Progenitor cell of endocrine pancreas (in vitro differentiated cells): ENCODE results near the gene EEF2K. TPM values are rescaled to one million over a fixed set of nuclear protein-coding genes. Genes with fewer than 3 reads are reported as not detected.

Source experiments
- DNase-seq: peaks from one replicate; pipeline ENCODE4 v3.0.0; 2021; ENCODE audit warnings: low spot score; ENCODE audit not compliant: unreplicated experiment
- H3K27ac Mint-ChIP-seq: 2 replicates; pipeline ENCODE4 v1.8.0; 2021; ENCODE audit warnings: mild to moderate bottlenecking, moderate library complexity, mixed read lengths
- H3K27me3 Mint-ChIP-seq: 2 replicates; pipeline ENCODE4 v1.8.0; 2021; ENCODE audit warnings: mixed read lengths
- H3K36me3 Mint-ChIP-seq: 2 replicates; pipeline ENCODE4 v1.8.0; 2022; ENCODE audit warnings: mixed read lengths; ENCODE audit not compliant: insufficient read depth
- H3K4me1 Mint-ChIP-seq: 2 replicates; pipeline ENCODE4 v1.8.0; 2021; ENCODE audit warnings: low read depth, mixed read lengths
- H3K4me3 Mint-ChIP-seq: 2 replicates; pipeline ENCODE4 v1.8.0; 2021; ENCODE audit warnings: low read depth, mild to moderate bottlenecking, moderate library complexity, mixed read lengths
- H3K9me3 Mint-ChIP-seq: 2 replicates; pipeline ENCODE4 v1.8.0; 2021; ENCODE audit warnings: low read depth, mixed read lengths
- total RNA-seq: library from RNA; stranded (reverse); gene quantifications from 2 replicates; pipeline ENCODE4 v1.2.1, GENCODE V29; 2021
- TF ChIP-seq, protein P1 (sequence below): fragments of 200-600 bp; sonication (generic); IDR thresholded peaks from one replicate; pipeline ENCODE4 v1.5.0; 2021; ENCODE audit warnings: antibody characterized with exemption, mild to moderate bottlenecking; ENCODE audit not compliant: unreplicated experiment

The EEF2K gene
- total RNA-seq, 1 donor from 2014 or later: 15.4 TPM

GRCh38 chr16:22235839-22236745 lies 30.0 kb downstream of the EEF2K start:
- Mint-ChIP-seq H3K36me3 (peaks cover 7% of the 10 kb centered on the region), H3K9me3 (no peaks in the 10 kb centered on the region), H3K4me3 (no peak overlapping the region), H3K27me3 (no peaks in the 10 kb centered on the region), H3K4me1 (peaks cover 1% of the 10 kb centered on the region), H3K27ac (no peak overlapping the region)
- DNase-seq: no peak
- TF ChIP-seq, protein P1, sequence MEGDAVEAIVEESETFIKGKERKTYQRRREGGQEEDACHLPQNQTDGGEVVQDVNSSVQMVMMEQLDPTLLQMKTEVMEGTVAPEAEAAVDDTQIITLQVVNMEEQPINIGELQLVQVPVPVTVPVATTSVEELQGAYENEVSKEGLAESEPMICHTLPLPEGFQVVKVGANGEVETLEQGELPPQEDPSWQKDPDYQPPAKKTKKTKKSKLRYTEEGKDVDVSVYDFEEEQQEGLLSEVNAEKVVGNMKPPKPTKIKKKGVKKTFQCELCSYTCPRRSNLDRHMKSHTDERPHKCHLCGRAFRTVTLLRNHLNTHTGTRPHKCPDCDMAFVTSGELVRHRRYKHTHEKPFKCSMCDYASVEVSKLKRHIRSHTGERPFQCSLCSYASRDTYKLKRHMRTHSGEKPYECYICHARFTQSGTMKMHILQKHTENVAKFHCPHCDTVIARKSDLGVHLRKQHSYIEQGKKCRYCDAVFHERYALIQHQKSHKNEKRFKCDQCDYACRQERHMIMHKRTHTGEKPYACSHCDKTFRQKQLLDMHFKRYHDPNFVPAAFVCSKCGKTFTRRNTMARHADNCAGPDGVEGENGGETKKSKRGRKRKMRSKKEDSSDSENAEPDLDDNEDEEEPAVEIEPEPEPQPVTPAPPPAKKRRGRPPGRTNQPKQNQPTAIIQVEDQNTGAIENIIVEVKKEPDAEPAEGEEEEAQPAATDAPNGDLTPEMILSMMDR: no peak

DNA sequence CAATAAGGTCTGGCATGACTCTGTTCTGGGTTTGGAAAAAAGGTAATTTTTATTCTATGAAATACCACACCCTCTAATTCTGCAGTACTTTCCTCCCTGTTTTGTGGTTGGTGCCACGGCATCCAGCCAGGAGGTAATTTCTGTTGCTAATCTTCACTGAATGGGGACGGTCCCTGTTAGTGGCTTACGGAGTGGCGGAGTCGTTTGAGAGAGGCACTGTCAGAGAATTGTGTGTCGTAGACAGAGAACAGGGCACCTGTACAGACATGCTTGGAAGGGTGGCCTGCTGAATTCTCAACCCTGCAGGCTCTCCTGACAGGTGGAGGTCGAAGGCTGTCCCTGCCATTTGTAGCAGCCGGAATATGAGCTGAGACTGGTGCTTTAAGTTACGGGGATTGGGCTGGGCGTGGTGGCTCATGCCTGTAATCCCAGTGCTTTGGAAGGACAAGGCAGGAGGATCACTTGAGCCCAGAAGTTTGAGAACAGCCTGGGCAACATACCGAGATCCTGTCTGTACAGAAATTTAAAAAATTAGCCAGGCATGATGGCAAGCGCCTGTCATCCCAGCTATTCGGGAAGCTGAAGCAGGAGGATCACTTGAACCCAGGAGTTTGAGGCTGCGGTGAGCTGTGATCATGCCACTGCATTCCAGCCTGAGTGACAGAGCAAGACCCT lies 33.2 kb downstream of the EEF2K start:
- TF ChIP-seq, protein P1: no peak
- Mint-ChIP-seq H3K9me3 (no peaks in the 10 kb centered on the region), H3K27me3 (no peaks in the 10 kb centered on the region), H3K4me1 (no peaks in the 10 kb centered on the region), H3K27ac (no peak overlapping the region), H3K4me3 (no peak overlapping the region), H3K36me3 (peaks cover 2% of the 10 kb centered on the region)
- no peak for DNase-seq

- no peaks in the 10 kb centered on the region for H3K27me3 Mint-ChIP-seq
- H3K9me3 Mint-ChIP-seq: no peaks in the 10 kb centered on the region
- peaks cover 2% of the 10 kb centered on the region for H3K36me3 Mint-ChIP-seq
- H3K4me3 Mint-ChIP-seq: no peak overlapping the region
- no peak for DNase-seq
- H3K27ac Mint-ChIP-seq: no peak overlapping the region
- H3K4me1 Mint-ChIP-seq: no peaks in the 10 kb centered on the region
- TF ChIP-seq, protein P1: no peak
Observed at GRCh38 chr16:22240023-22240710, 34.1 kb downstream of the EEF2K start.

GRCh38 chr16:22250522-22250921 lies 44.4 kb downstream of the EEF2K start:
- Mint-ChIP-seq H3K27me3 (no peaks in the 10 kb centered on the region), H3K9me3 (peaks cover 4% of the 10 kb centered on the region), H3K36me3 (peaks cover 9% of the 10 kb centered on the region), H3K4me3 (no peak overlapping the region), H3K4me1 (no peaks in the 10 kb centered on the region), H3K27ac (no peak overlapping the region)
- no peak for DNase-seq
- TF ChIP-seq, protein P1: no peak

GRCh38 chr16:22252317-22252716 lies 46.2 kb downstream of the EEF2K start:
- Mint-ChIP-seq H3K4me1 (no peaks in the 10 kb centered on the region), H3K9me3 (peaks cover 4% of the 10 kb centered on the region), H3K36me3 (peaks cover 13% of the 10 kb centered on the region), H3K4me3 (no peak overlapping the region), H3K27ac (no peak overlapping the region), H3K27me3 (no peaks in the 10 kb centered on the region)
- no peak for DNase-seq
- TF ChIP-seq, protein P1: no peak
